Common myeloid progenitor, CD34-positive (primary cell): ENCODE data around the gene SGCG.
"Not testable (repeated sequence)": the region's sequence is repeated elsewhere in the genome, so short reads cannot be mapped to it uniquely, and the experiment has no call there.

Experiments
- CTCF ChIA-PET: fragments of 350-600 bp; sonication (Branson Sonifier 250); formaldehyde crosslinking; loops from one replicate; lab custom pipeline; 2021; ENCODE audit warnings: antibody characterized with exemption; lab: Charles Lee
- POLR2A ChIA-PET: fragments of 350-600 bp; sonication (Branson Sonifier 250); formaldehyde crosslinking; loops from one replicate; lab custom pipeline; 2021; ENCODE audit warnings: antibody characterized with exemption; lab: Charles Lee
- DNase-seq, 3 donors: peaks; one replicate each; pipeline versions ENCODE4 v3.0.0 to v3.0.0-alpha.2; 2013
- H3K27ac ChIP-seq, 2 experiments: 1 replicate in 1 of 2; 2 replicates in 1 of 2; pipeline ENCODE4 v1.7.0; 2013; ENCODE audit warnings: inconsistent platforms in 2 of 2, low read length in 2 of 2, mild to moderate bottlenecking in 2 of 2, low read depth in 1 of 2, moderate library complexity in 1 of 2; ENCODE audit not compliant: severe bottlenecking in 2 of 2, insufficient read depth in 1 of 2, poor library complexity in 1 of 2
- H3K27me3 ChIP-seq, 5 experiments: replicated peaks in 2 of 5; 1 replicate in 3 of 5; 2 replicates in 2 of 5; pipeline versions ENCODE4 v1.6.1 to v1.7.0; 2013; ENCODE audit warnings: low read length in 4 of 5, mild to moderate bottlenecking in 2 of 5, moderate library complexity in 2 of 5, inconsistent platforms in 1 of 5; ENCODE audit not compliant: insufficient read depth in 5 of 5, control insufficient read depth in 4 of 5
- H3K36me3 ChIP-seq, 4 experiments: 1 replicate in 2 of 4; 2 replicates in 2 of 4; pipeline versions ENCODE4 v1.6.1 to v1.7.0; 2013; ENCODE audit warnings: low read length in 3 of 4, control low read depth in 1 of 4, mild to moderate bottlenecking in 1 of 4; ENCODE audit not compliant: control insufficient read depth in 4 of 4, insufficient read depth in 4 of 4
- H3K4me1 ChIP-seq, 4 experiments: 1 replicate in 3 of 4; 2 replicates in 1 of 4; pipeline versions ENCODE4 v1.6.1 to v1.7.1; 2013; ENCODE audit warnings: low read length in 3 of 4, mild to moderate bottlenecking in 3 of 4, control low read depth in 1 of 4, inconsistent platforms in 1 of 4, moderate library complexity in 1 of 4; ENCODE audit not compliant: control insufficient read depth in 4 of 4, insufficient read depth in 4 of 4; ENCODE audit errors: control extremely low read depth in 1 of 4
- H3K4me3 ChIP-seq, 7 experiments: 1 replicate in 4 of 7; 2 replicates in 3 of 7; pipeline versions ENCODE4 v1.5.1 to v1.7.0; 2013; ENCODE audit warnings: mild to moderate bottlenecking in 7 of 7, low read length in 6 of 7, moderate library complexity in 6 of 7, inconsistent platforms in 2 of 7, low read depth in 2 of 7, control low read depth in 1 of 7; ENCODE audit not compliant: insufficient read depth in 4 of 7, control insufficient read depth in 1 of 7; ENCODE audit errors: extremely low read depth in 1 of 7
- H3K9me3 ChIP-seq, 5 experiments: 1 replicate in 4 of 5; 2 replicates in 1 of 5; pipeline versions ENCODE4 v1.6.1 to v1.7.1; 2013; ENCODE audit warnings: low read length in 4 of 5, mild to moderate bottlenecking in 2 of 5, inconsistent platforms in 1 of 5, low read depth in 1 of 5, moderate library complexity in 1 of 5; ENCODE audit not compliant: control insufficient read depth in 4 of 5, insufficient read depth in 2 of 5; ENCODE audit errors: control extremely low read depth in 1 of 5
- WGBS: methylation state at CpG from one replicate; pipeline ENCODE4 v1.1.5; 2013; ENCODE audit not compliant: insufficient coverage; 5-methylcytosine and 5-hydroxymethylcytosine counted together

The SGCG gene

GRCh38 chr13:23203516-23203915 lies 22.7 kb downstream of the SGCG start:
- H3K4me1 ChIP-seq, result no peaks in the 10 kb centered on the region
- no peak overlapping the region for H3K27ac ChIP-seq
- 90% methylated on average over 2 of the region's 5 CpGs for WGBS
- H3K4me3 ChIP-seq, result no peak overlapping the region
- peaks cover 0 to 4% (median 0%) of the 10 kb centered on the region in 5 experiments for H3K27me3 ChIP-seq
- ChIA-PET POLR2A (no interaction called here), CTCF (no interaction called here)
- H3K9me3 ChIP-seq, result peaks cover 0 to 2% (median 0%) of the 10 kb centered on the region in 5 experiments
- DNase-seq, result no peak
- no peaks in the 10 kb centered on the region for H3K36me3 ChIP-seq

GRCh38 chr13:23205807-23206206 lies 25.0 kb downstream of the SGCG start:
- H3K4me3 ChIP-seq, result no peak overlapping the region
- WGBS, result no CpG with 5 or more reads among the region's 3 CpGs
- H3K27ac ChIP-seq, result no peak overlapping the region
- CTCF ChIA-PET, result no interaction called here
- H3K9me3 ChIP-seq, result peaks cover 0 to 2% (median 0%) of the 10 kb centered on the region in 5 experiments
- DNase-seq, result no peak
- no peaks in the 10 kb centered on the region for H3K4me1 ChIP-seq
- peaks cover 0 to 4% (median 0%) of the 10 kb centered on the region in 5 experiments for H3K27me3 ChIP-seq
- no peaks in the 10 kb centered on the region for H3K36me3 ChIP-seq
- POLR2A ChIA-PET, result no interaction called here

GRCh38 chr13:23212671-23213070 lies 31.9 kb downstream of the SGCG start:
- Histone ChIP-seq H3K4me3 (no peak overlapping the region), H3K36me3 (no peaks in the 10 kb centered on the region), H3K27ac (no peak overlapping the region), H3K4me1 (no peaks in the 10 kb centered on the region), H3K27me3 (no peaks in the 10 kb centered on the region), H3K9me3 (peaks cover 0 to 4% (median 3%) of the 10 kb centered on the region in 5 experiments)
- 87% methylated on average over 3 of the region's 4 CpGs for WGBS
- ChIA-PET POLR2A (no interaction called here), CTCF (no interaction called here)
- no peak for DNase-seq

- CTCF ChIA-PET, result no interaction called here
- no peak overlapping the region for H3K27ac ChIP-seq
- H3K9me3 ChIP-seq, result no peaks in the 10 kb centered on the region
- DNase-seq, result no peak
- H3K4me3 ChIP-seq, result no peak overlapping the region
- no peaks in the 10 kb centered on the region for H3K27me3 ChIP-seq
- H3K36me3 ChIP-seq, result no peaks in the 10 kb centered on the region
- no peaks in the 10 kb centered on the region for H3K4me1 ChIP-seq
- POLR2A ChIA-PET, result no interaction called here
Observed at GRCh38 chr13:23231241-23231640, 50.5 kb downstream of the SGCG start.

- H3K4me1 ChIP-seq, result no peaks in the 10 kb centered on the region
- no peak for DNase-seq
- no peak overlapping the region for H3K4me3 ChIP-seq
- H3K9me3 ChIP-seq, result no peaks in the 10 kb centered on the region
- ChIA-PET POLR2A (no interaction called here), CTCF (no interaction called here)
- H3K27ac ChIP-seq, result no peak overlapping the region
- no peaks in the 10 kb centered on the region for H3K36me3 ChIP-seq
- no peaks in the 10 kb centered on the region for H3K27me3 ChIP-seq
Observed at GRCh38 chr13:23235994-23236393, 55.2 kb downstream of the SGCG start.

- ChIA-PET POLR2A (no interaction called here), CTCF (no interaction called here)
- H3K27ac ChIP-seq, result no peak overlapping the region
- H3K4me1 ChIP-seq, result no peaks in the 10 kb centered on the region
- WGBS, result 76% methylated on average over 4 of the region's 5 CpGs
- DNase-seq, result no peak
- H3K9me3 ChIP-seq, result no peaks in the 10 kb centered on the region
- H3K27me3 ChIP-seq, result no peaks in the 10 kb centered on the region
- H3K36me3 ChIP-seq, result no peaks in the 10 kb centered on the region
- H3K4me3 ChIP-seq, result no peak overlapping the region
Observed at GRCh38 chr13:23243066-23243465, 62.3 kb downstream of the SGCG start.

GRCh38 chr13:23248410-23248809 lies 67.6 kb downstream of the SGCG start:
- H3K9me3 ChIP-seq, H3K36me3 ChIP-seq, POLR2A ChIA-PET, H3K4me1 ChIP-seq, H3K27ac ChIP-seq, CTCF ChIA-PET, H3K27me3 ChIP-seq, DNase-seq, H3K4me3 ChIP-seq: not testable (repeated sequence)
- WGBS, result 90% methylated on average over 6 of the region's 26 CpGs
